ENCODE measurements around the gene PIPOX. TPM values are rescaled to one million over a fixed set of nuclear protein-coding genes. Genes with fewer than 3 reads are reported as not detected.

Gene PIPOX
- total RNA-seq, 1 donor from 2014 or later, result 1.8 TPM

- H3K4me3 Mint-ChIP-seq, result no peak overlapping the region
- intact Hi-C loops (cut with micrococcal nuclease), result no loop called here
- no peaks in the 10 kb centered on the region for H3K36me3 Mint-ChIP-seq (ENCODE audit: low read depth)
- no peaks in the 10 kb centered on the region for H3K9me3 Mint-ChIP-seq
- no peaks in the 10 kb centered on the region for H3K4me1 Mint-ChIP-seq (ENCODE audit: low read depth)
- no peak for DNase-seq (ENCODE audit: low spot score)
- H3K27me3 Mint-ChIP-seq (ENCODE audit: insufficient read depth), result peaks cover 44% of the 10 kb centered on the region
- H3K27ac Mint-ChIP-seq, result no peak overlapping the region
Observed at GRCh38 chr17:29008591-29008990, 34.4 kb upstream of the PIPOX start.

DNA sequence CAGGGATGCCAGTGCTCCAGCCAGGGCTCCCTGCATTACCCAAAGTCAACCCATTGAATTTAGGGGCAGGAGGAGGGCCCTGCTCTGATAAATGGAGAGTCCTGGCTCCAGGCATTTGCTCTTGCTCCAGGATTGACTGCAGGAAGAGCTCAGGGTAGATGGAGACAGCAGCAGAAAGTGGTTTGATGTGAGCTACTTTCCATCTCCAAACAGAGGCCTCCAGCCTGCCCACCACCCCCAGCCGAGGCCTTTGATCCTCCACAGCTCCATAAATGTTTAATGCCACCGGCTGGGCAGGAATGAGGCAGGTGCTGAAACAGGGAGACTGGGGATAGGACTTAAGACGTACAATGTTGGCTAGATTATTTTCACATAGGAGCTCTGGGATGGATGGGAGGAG lies 32.8 kb upstream of the PIPOX start:
- DNase-seq (ENCODE audit: low spot score), result no peak
- H3K4me1 Mint-ChIP-seq (ENCODE audit: low read depth), result no peaks in the 10 kb centered on the region
- H3K27me3 Mint-ChIP-seq (ENCODE audit: insufficient read depth), result peaks cover 35% of the 10 kb centered on the region
- no peaks in the 10 kb centered on the region for H3K9me3 Mint-ChIP-seq
- no peak overlapping the region for H3K27ac Mint-ChIP-seq
- H3K4me3 Mint-ChIP-seq, result no peak overlapping the region
- intact Hi-C loops (cut with micrococcal nuclease), result no loop called here
- no peaks in the 10 kb centered on the region for H3K36me3 Mint-ChIP-seq (ENCODE audit: low read depth)

DNA sequence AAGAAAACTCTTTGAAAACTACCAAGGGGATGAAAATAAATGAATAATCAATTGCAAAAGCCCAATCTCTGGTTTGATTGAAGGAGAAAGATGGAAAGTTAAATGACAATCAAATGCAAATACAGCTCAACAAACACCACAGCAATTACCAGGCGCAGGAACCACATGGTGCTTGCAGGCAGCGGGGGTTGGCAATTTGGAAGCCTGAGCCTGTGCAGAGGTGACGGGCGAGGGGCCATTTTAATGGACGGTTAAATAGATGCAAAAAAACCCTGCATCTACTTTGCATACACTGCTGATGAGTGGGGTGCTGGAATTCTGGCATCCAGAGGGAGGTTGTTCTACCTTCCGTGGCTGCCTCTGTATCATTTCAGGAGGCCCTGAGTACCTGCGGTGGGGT lies 32.4 kb upstream of the PIPOX start:
- H3K9me3 Mint-ChIP-seq, result no peaks in the 10 kb centered on the region
- H3K36me3 Mint-ChIP-seq (ENCODE audit: low read depth), result no peaks in the 10 kb centered on the region

DNA sequence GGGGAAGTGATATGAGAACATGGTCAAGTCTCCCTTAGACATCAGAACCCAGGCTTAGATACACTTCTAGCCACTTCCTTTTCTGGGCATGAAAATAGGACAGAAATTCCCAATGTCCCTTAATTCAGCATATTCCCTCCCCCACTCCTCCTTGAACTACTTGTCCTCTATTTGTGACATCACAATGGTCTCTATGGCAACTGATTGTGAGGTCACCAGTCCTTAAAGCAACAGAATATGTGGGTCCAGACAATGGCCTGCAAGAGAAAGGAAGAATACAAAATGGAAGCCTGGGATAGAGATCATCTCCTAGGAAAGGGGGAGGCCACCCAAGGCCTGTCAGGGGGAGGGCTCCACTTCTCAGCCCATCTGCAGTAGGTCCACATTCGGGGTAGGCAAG lies 30.4 kb upstream of the PIPOX start:
- no peak overlapping the region for H3K27ac Mint-ChIP-seq
- intact Hi-C loops (cut with micrococcal nuclease), result no loop called here

More for the DNA sequence above, 32.4 kb upstream of the PIPOX start:
- no peak overlapping the region for H3K27ac Mint-ChIP-seq
- DNase-seq (ENCODE audit: low spot score), result no peak
- H3K4me1 Mint-ChIP-seq (ENCODE audit: low read depth), result no peaks in the 10 kb centered on the region
- intact Hi-C loops (cut with micrococcal nuclease), result no loop called here
- H3K4me3 Mint-ChIP-seq, result no peak overlapping the region
- H3K27me3 Mint-ChIP-seq (ENCODE audit: insufficient read depth), result peaks cover 36% of the 10 kb centered on the region

DNA sequence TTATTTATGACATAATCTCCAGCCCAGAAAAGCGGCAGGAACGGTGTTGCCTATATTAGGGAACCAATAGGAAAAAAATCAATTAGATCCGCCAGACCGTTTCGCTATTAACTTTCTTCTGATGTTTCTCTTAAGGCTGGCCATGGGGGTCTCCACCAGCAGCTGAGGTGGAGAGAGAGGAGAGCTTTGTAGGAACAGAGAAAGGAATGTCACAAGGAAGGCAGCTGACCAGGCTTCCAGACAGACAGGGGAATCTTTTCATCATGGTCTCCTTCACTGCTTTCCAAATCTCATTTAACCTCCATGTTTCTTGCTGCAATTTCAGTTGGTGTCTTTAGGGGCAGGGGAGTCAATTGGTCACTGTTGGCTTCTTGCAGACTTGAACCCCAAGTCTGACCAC lies 28.2 kb upstream of the PIPOX start:
- DNase-seq (ENCODE audit: low spot score), result no peak
- H3K36me3 Mint-ChIP-seq (ENCODE audit: low read depth), result no peaks in the 10 kb centered on the region
- no peaks in the 10 kb centered on the region for H3K9me3 Mint-ChIP-seq
- no peak overlapping the region for H3K27ac Mint-ChIP-seq
- H3K4me1 Mint-ChIP-seq (ENCODE audit: low read depth), result peaks cover 6% of the 10 kb centered on the region
- H3K27me3 Mint-ChIP-seq (ENCODE audit: insufficient read depth), result peaks cover 37% of the 10 kb centered on the region
- intact Hi-C loops (cut with micrococcal nuclease), result no loop called here
- no peak overlapping the region for H3K4me3 Mint-ChIP-seq

More for the DNA sequence above, 30.4 kb upstream of the PIPOX start:
- Mint-ChIP-seq H3K36me3 (ENCODE audit: low read depth) (no peaks in the 10 kb centered on the region), H3K9me3 (no peaks in the 10 kb centered on the region), H3K4me3 (no peak overlapping the region), H3K27me3 (ENCODE audit: insufficient read depth) (peaks cover 28% of the 10 kb centered on the region), H3K4me1 (ENCODE audit: low read depth) (no peaks in the 10 kb centered on the region)
- DNase-seq (ENCODE audit: low spot score), result no peak

- H3K27ac Mint-ChIP-seq, result no peak overlapping the region
- intact Hi-C loops (cut with micrococcal nuclease), result no loop called here
Observed at GRCh38 chr17:29016345-29017210, 26.4 kb upstream of the PIPOX start.

GRCh38 chr17:29018788-29019474 lies 24.0 kb upstream of the PIPOX start:
- H3K36me3 Mint-ChIP-seq (ENCODE audit: low read depth), result no peaks in the 10 kb centered on the region
- no peak overlapping the region for H3K27ac Mint-ChIP-seq
- no peak for DNase-seq (ENCODE audit: low spot score)
- peaks cover 46% of the 10 kb centered on the region for H3K27me3 Mint-ChIP-seq (ENCODE audit: insufficient read depth)
- no peaks in the 10 kb centered on the region for H3K9me3 Mint-ChIP-seq
- intact Hi-C loops (cut with micrococcal nuclease), result no loop called here
- H3K4me1 Mint-ChIP-seq (ENCODE audit: low read depth), result peaks cover 6% of the 10 kb centered on the region
- no peak overlapping the region for H3K4me3 Mint-ChIP-seq

More at GRCh38 chr17:29016345-29017210, 26.4 kb upstream of the PIPOX start:
- H3K36me3 Mint-ChIP-seq (ENCODE audit: low read depth), result no peaks in the 10 kb centered on the region
- no peak for DNase-seq (ENCODE audit: low spot score)
- H3K4me1 Mint-ChIP-seq (ENCODE audit: low read depth), result peaks cover 6% of the 10 kb centered on the region
- H3K27me3 Mint-ChIP-seq (ENCODE audit: insufficient read depth), result peaks cover 39% of the 10 kb centered on the region
- no peak overlapping the region for H3K4me3 Mint-ChIP-seq
- H3K9me3 Mint-ChIP-seq, result no peaks in the 10 kb centered on the region

- Mint-ChIP-seq H3K9me3 (no peaks in the 10 kb centered on the region), H3K27ac (no peak overlapping the region), H3K4me3 (no peak overlapping the region), H3K36me3 (ENCODE audit: low read depth) (no peaks in the 10 kb centered on the region), H3K4me1 (ENCODE audit: low read depth) (peaks cover 6% of the 10 kb centered on the region), H3K27me3 (ENCODE audit: insufficient read depth) (peaks cover 48% of the 10 kb centered on the region)
- intact Hi-C loops (cut with micrococcal nuclease), result no loop called here
- no peak for DNase-seq (ENCODE audit: low spot score)
Observed at GRCh38 chr17:29019475-29020181, 23.3 kb upstream of the PIPOX start.

DNA sequence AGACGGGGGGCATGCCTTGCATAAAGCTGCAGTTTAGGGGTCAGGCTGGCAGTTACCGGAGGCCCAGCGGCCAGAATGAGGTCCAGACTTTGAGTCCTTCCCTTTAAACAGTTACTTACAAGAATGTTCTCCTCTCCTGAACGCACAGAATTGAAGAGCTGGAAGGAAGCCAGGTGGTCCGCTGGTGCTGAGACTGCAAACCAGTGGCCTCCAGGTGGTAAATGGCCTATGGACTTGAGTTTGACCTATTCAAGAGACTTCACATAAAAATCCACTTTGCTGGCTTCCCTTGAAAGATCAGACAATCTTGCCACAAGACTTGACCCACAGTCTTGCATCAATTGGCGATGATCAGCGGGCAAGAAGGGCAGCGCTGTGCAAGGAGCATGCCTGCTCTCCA lies 22.4 kb upstream of the PIPOX start:
- peaks cover 46% of the 10 kb centered on the region for H3K27me3 Mint-ChIP-seq (ENCODE audit: insufficient read depth)
- intact Hi-C loops (cut with micrococcal nuclease), result no loop called here
- H3K4me3 Mint-ChIP-seq, result no peak overlapping the region
- no peaks in the 10 kb centered on the region for H3K9me3 Mint-ChIP-seq
- H3K27ac Mint-ChIP-seq, result no peak overlapping the region
- no peaks in the 10 kb centered on the region for H3K36me3 Mint-ChIP-seq (ENCODE audit: low read depth)
- H3K4me1 Mint-ChIP-seq (ENCODE audit: low read depth), result peaks cover 6% of the 10 kb centered on the region
- no peak for DNase-seq (ENCODE audit: low spot score)

DNA sequence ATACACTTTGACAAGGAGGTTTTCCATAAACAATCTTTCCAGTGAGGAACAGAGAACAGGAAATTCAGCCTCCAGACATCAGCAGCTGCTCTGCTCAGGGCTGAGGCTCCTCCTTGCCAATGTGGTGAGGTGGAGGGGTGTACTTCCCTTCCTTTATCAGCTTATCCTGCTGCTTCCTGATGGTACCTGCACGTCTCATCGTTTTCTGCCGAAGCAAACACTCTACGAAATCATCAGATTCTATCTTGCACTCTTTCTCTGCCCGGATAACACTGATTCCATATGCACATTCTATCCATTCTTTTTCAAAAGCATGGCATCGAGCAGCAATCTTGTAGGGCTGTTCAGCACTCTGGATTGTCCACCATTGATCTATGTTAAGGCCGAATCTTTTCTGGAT lies 21.7 kb upstream of the PIPOX start:
- Mint-ChIP-seq H3K27ac (no peak overlapping the region), H3K4me3 (no peak overlapping the region), H3K9me3 (no peaks in the 10 kb centered on the region), H3K36me3 (ENCODE audit: low read depth) (no peaks in the 10 kb centered on the region), H3K27me3 (ENCODE audit: insufficient read depth) (peaks cover 46% of the 10 kb centered on the region), H3K4me1 (ENCODE audit: low read depth) (peaks cover 6% of the 10 kb centered on the region)
- intact Hi-C loops (cut with micrococcal nuclease), result no loop called here
- DNase-seq (ENCODE audit: low spot score), result no peak

DNA sequence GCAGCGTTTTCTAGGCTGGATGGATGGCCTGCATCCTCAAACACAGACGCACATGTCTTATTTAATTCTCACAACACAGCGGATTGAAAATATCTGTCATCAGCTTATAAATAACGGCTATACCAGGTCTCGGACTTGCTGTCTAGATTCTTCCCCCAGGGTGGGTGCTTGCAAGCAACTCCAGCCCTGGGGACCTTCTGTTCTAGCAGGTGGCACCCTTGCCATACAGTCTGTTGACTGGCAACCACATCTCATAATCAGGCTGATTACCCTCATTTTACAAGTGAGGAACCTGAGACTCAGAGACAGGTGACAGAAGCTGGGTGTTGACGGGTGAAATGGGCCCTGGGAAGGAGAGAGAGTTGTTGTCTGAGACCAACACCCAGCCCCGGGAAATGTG lies 20.9 kb upstream of the PIPOX start:
- Mint-ChIP-seq H3K4me3 (no peak overlapping the region), H3K9me3 (no peaks in the 10 kb centered on the region), H3K36me3 (ENCODE audit: low read depth) (no peaks in the 10 kb centered on the region), H3K27me3 (ENCODE audit: insufficient read depth) (peaks cover 48% of the 10 kb centered on the region), H3K27ac (no peak overlapping the region), H3K4me1 (ENCODE audit: low read depth) (peaks cover 6% of the 10 kb centered on the region)
- intact Hi-C loops (cut with micrococcal nuclease), result no loop called here
- DNase-seq (ENCODE audit: low spot score), result no peak

GRCh38 chr17:29024316-29024952 lies 18.5 kb upstream of the PIPOX start:
- Mint-ChIP-seq H3K4me3 (no peak overlapping the region), H3K27ac (no peak overlapping the region), H3K27me3 (ENCODE audit: insufficient read depth) (peaks cover 41% of the 10 kb centered on the region), H3K36me3 (ENCODE audit: low read depth) (no peaks in the 10 kb centered on the region), H3K9me3 (no peaks in the 10 kb centered on the region), H3K4me1 (ENCODE audit: low read depth) (peaks cover 2% of the 10 kb centered on the region)
- intact Hi-C loops (cut with micrococcal nuclease), result no loop called here
- no peak for DNase-seq (ENCODE audit: low spot score)
